ENCODE data around the gene SHANK1.

SHANK1 gene

GRCh38 chr19:50647879-50648615, 71.6 kb downstream of the SHANK1 start:
- no peaks in the 10 kb centered on the region for H3K36me3 ChIP-seq
- H3K4me1 ChIP-seq, result no peaks in the 10 kb centered on the region
- peaks cover 0 to 47% of the 10 kb centered on the region in 2 donors for H3K27me3 ChIP-seq
- no peak for DNase-seq
- peaks cover 0 to 6% (median 0%) of the 10 kb centered on the region in 3 donors for H3K9me3 ChIP-seq
- intact Hi-C loops (cut with DNase I; ENCODE audit: low total_unique reads), result no loop called here
- no peak overlapping the region for H3K27ac ChIP-seq
- TF ChIP-seq, protein P1, sequence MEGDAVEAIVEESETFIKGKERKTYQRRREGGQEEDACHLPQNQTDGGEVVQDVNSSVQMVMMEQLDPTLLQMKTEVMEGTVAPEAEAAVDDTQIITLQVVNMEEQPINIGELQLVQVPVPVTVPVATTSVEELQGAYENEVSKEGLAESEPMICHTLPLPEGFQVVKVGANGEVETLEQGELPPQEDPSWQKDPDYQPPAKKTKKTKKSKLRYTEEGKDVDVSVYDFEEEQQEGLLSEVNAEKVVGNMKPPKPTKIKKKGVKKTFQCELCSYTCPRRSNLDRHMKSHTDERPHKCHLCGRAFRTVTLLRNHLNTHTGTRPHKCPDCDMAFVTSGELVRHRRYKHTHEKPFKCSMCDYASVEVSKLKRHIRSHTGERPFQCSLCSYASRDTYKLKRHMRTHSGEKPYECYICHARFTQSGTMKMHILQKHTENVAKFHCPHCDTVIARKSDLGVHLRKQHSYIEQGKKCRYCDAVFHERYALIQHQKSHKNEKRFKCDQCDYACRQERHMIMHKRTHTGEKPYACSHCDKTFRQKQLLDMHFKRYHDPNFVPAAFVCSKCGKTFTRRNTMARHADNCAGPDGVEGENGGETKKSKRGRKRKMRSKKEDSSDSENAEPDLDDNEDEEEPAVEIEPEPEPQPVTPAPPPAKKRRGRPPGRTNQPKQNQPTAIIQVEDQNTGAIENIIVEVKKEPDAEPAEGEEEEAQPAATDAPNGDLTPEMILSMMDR (IDR thresholded peaks at IDR 0.05), result no peak
- H3K4me3 ChIP-seq, result no peak overlapping the region

DNA sequence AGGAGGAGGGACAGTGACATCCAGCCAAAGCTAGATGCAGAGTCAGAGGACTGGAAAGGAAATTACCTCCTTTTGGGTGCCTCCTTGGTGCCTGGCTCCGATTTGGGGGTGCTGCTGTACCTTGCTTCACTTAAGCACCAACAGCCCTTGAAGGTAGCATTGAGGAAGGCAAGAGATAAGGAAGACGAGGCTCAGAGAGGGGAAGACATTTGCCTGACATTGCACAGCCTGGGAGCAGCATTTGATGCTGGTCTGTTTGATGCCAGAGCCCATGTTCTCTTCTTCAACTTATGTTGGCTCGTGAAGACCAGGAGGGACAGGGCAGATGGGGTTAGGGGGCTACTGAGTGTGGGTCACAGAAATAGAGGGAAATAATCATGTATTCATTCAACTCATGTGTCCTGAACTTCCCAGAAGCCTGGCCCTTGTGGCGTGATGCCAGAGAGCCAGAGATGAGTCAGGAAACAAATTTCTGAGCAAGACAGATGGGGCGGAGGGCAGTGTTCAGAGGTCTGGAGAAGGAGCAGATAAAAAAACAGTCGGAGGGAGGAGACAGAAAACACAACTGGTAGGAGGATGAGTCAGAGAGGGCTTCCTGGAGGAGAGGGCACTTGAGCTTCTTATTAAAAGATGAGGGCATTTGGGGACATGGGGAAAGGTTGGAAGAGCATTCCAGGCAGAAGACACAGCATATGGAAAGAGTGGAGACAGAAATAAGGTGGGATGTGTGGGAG, 73.4 kb downstream of the SHANK1 start:
- peaks cover 0 to 6% (median 0%) of the 10 kb centered on the region in 3 donors for H3K9me3 ChIP-seq
- TF ChIP-seq, protein P1 (IDR thresholded peaks at IDR 0.05), result no peak
- intact Hi-C loops (cut with DNase I; ENCODE audit: low total_unique reads), result no loop called here
- no peak overlapping the region for H3K27ac ChIP-seq
- no peaks in the 10 kb centered on the region for H3K36me3 ChIP-seq
- H3K4me1 ChIP-seq, result no peaks in the 10 kb centered on the region
- H3K4me3 ChIP-seq, result no peak overlapping the region
- no peak for DNase-seq
- peaks cover 0 to 57% of the 10 kb centered on the region in 2 donors for H3K27me3 ChIP-seq

- H3K36me3 ChIP-seq, result no peaks in the 10 kb centered on the region
- H3K27ac ChIP-seq, result no peak overlapping the region
- H3K9me3 ChIP-seq, result peaks cover 0 to 6% (median 0%) of the 10 kb centered on the region in 3 donors
- intact Hi-C loops (cut with DNase I; ENCODE audit: low total_unique reads), result no loop called here
- peaks cover 0 to 66% of the 10 kb centered on the region in 2 donors for H3K27me3 ChIP-seq
- no peaks in the 10 kb centered on the region for H3K4me1 ChIP-seq
- DNase-seq, result no peak
- TF ChIP-seq, protein P1 (IDR thresholded peaks at IDR 0.05), result no peak
- H3K4me3 ChIP-seq, result no peak overlapping the region
Observed at GRCh38 chr19:50645107-50645506, 74.5 kb downstream of the SHANK1 start.

DNA sequence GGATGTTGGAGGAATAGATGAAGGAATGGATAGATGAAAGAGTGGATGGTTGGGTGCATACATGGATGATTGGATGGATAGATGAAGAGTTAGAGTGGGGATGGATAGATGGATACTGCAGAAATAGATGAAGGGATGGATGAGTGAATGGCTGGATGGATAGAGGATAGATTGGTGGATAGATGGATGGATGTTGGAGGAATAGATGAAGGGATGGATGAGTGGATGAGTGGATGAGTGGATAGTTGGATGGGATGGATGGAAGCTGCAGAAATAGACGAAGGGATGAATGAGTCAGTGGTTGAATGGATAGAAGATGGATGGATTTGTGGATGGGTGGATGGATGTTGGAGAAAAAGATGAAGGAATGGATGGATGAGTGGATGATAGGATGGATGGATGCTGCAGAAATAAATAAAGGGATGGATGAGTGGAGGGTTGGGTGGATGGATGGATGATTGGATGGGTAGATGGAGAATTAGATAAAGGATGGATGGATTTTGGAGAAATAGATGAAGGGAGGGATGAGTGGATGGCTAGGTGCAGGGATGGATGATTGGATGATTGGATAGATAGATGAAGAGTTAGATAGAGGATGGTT, 75.2 kb downstream of the SHANK1 start:
- H3K36me3 ChIP-seq, result no peaks in the 10 kb centered on the region
- TF ChIP-seq, protein P1 (IDR thresholded peaks at IDR 0.05), result no peak
- no peak overlapping the region for H3K4me3 ChIP-seq
- peaks cover 0 to 6% (median 0%) of the 10 kb centered on the region in 3 donors for H3K9me3 ChIP-seq
- H3K4me1 ChIP-seq, result peaks cover 0 to 6% (median 1%) of the 10 kb centered on the region in 4 donors
- no peak overlapping the region for H3K27ac ChIP-seq
- peaks cover 0 to 71% of the 10 kb centered on the region in 2 donors for H3K27me3 ChIP-seq
- DNase-seq, result no peak
- intact Hi-C loops (cut with DNase I; ENCODE audit: low total_unique reads), result no loop called here

DNA sequence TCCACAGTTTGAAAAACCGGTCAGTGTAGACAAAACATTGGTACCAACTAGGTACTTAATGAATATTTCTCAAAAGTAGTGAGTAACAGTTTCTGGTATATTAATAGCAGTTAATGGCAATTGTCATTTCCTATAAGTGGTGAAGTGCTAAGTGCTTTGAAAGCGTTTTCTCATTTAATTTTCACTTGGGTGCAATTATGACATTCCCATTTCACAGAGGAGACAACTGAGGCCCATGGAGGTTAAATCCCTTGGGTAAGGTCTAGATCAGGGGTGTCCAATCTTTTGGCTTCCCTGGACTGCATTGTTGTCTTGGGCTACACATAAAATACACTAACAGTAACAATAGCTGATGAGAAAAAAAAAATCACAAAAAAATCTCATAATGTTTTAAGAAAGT, 79.2 kb downstream of the SHANK1 start:
- Histone ChIP-seq H3K9me3 (no peaks in the 10 kb centered on the region), H3K36me3 (no peaks in the 10 kb centered on the region), H3K27me3 (peaks cover 0 to 77% of the 10 kb centered on the region in 2 donors), H3K4me1 (peaks cover 0 to 13% (median 5%) of the 10 kb centered on the region in 4 donors), H3K27ac (no peak overlapping the region), H3K4me3 (no peak overlapping the region)
- intact Hi-C loops (cut with DNase I; ENCODE audit: low total_unique reads), result no loop called here
- TF ChIP-seq, protein P1 (IDR thresholded peaks at IDR 0.05), result no peak
- no peak for DNase-seq
